Endometrial microvascular endothelial cells (primary cell): ENCODE measurements around the gene ARNT2. TPM values are rescaled to one million over a fixed set of nuclear protein-coding genes. Genes with fewer than 3 reads are reported as not detected.
"Not testable (repeated sequence)": the region's sequence is repeated elsewhere in the genome, so short reads cannot be mapped to it uniquely, and the experiment has no call there.

Experiments
- in situ Hi-C: cut with HindIII; loops from 2 replicates; pipeline ENCODE4 v1.10.0; 2017; ENCODE audit warnings: low sequenced_read_pairs, low pct_unique_long_range_greater_than_20kb; ENCODE audit errors: inconsistent ontology term
- total RNA-seq: library from RNA; depleted of rRNA; stranded (reverse); fragments of >200 nt; gene quantifications from one replicate; pipeline ENCODE4 v1.2.3, GENCODE V29; 2015; ENCODE audit errors: inconsistent ontology term

ARNT2 gene
- total RNA-seq, 1 donor from 2014 or later, result not detected

DNA sequence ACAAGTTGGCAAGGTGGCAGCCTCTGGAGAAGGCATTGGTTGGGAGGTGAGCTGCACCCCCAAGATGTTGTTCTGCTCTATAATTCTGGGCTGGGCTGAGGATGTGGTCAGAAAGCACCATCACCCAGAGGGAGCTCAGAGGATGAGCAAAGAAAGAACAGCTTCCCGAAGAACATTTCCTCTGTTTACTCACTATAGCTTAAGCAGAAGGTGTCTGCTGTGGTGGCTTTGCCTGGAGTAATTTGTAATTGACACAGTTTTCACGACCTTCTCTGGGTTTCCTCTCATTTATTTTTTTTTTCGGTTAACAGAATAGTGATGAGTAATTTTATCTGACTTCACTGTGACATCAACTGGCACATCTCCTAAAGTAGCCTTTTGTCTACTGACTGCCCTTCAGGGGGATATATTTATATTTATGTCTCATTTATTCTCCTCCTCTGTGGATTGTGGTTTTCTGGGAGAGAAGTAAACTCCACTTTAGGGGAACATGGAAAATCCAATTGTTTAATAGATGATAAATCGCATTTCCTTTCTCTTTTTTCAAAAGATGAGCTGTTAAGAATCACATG is 241.4 kb downstream of the ARNT2 start:
- in situ Hi-C loops, result no loop called here

DNA sequence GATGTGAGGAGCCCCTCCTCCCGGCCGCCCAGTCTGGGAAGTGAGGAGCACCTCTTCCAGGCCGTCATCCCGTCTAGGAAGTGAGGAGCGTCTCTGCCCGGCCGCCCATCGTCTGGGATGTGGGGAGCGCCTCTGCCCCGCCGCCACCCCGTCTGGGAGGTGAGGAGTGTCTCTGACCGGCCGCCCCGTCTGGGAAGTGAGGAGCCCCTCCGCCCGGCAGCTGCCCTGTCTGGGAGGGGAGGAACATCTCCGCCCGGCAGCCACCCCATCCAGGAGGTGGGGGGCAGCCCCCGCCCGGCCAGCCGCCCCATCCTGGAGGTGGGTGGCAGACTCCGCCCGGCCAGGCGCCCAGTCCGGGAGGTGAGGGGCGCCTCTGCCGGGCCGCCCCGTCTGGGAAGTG is 243.2 kb downstream of the ARNT2 start:
- in situ Hi-C loops, result not testable (repeated sequence)

Other genes starting within 250 kb of the ARNT2 start
- gene CTXND1, start 152.2 kb upstream of the ARNT2 start, total RNA-seq, result not detected